Embryonic facial prominence (tissue), 1 donor: Measurements from ENCODE around the gene GJB2.

Experiments
- DNase-seq: peaks from one replicate; pipeline ENCODE4 v3.0.0-alpha.2; 2016; ENCODE audit errors: extremely low spot score

GJB2 gene

GRCh38 chr13:20192158-20192835, 441 bp downstream of the GJB2 start:
- no peak for DNase-seq

- DNase-seq, result no peak
Measured at GRCh38 chr13:20191311-20192157, 1.2 kb downstream of the GJB2 start.

GRCh38 chr13:20190481-20191310, 2.0 kb downstream of the GJB2 start:
- DNase-seq, result no peak

GRCh38 chr13:20190076-20190475, 2.7 kb downstream of the GJB2 start:
- DNase-seq, result no peak

GRCh38 chr13:20188667-20189553, 3.8 kb downstream of the GJB2 start:
- no peak for DNase-seq

- DNase-seq, result no peak
Measured at GRCh38 chr13:20186771-20187170, 6.0 kb downstream of the GJB2 start.

GRCh38 chr13:20185366-20186056, 7.2 kb downstream of the GJB2 start:
- DNase-seq, result no peak

- no peak for DNase-seq
Measured at GRCh38 chr13:20182231-20182846, 10.4 kb downstream of the GJB2 start.

GRCh38 chr13:20181188-20181587, 11.6 kb downstream of the GJB2 start:
- no peak for DNase-seq

- DNase-seq, result no peak
Measured at GRCh38 chr13:20178156-20178555, 14.6 kb downstream of the GJB2 start.

- DNase-seq, result no peak
Measured at GRCh38 chr13:20177049-20177831, 15.5 kb downstream of the GJB2 start.

- no peak for DNase-seq
Measured at GRCh38 chr13:20175907-20176652, 16.7 kb downstream of the GJB2 start.

- DNase-seq, result no peak
Measured at GRCh38 chr13:20175406-20175794, 17.3 kb downstream of the GJB2 start.

- DNase-seq, result no peak
Measured at GRCh38 chr13:20174656-20175405, 17.9 kb downstream of the GJB2 start.

GRCh38 chr13:20173116-20173746, 19.5 kb downstream of the GJB2 start:
- no peak for DNase-seq

GRCh38 chr13:20171364-20171763, 21.4 kb downstream of the GJB2 start:
- DNase-seq, result no peak

- DNase-seq, result no peak
Measured at GRCh38 chr13:20170921-20171320, 21.8 kb downstream of the GJB2 start.

- no peak for DNase-seq
Measured at GRCh38 chr13:20168396-20168795, 24.3 kb downstream of the GJB2 start.
